ENCODE results near the gene CR1L.
A peak's percentile ranks its signal among the peaks of the same experiment; 100 is the strongest.
"Not testable (repeated sequence)": the region's sequence is repeated elsewhere in the genome, so short reads cannot be mapped to it uniquely, and the experiment has no call there.

The CR1L gene

GRCh38 chr1:207742850-207743555, 98.1 kb downstream of the CR1L start:
- Mint-ChIP-seq H3K36me3 (no peaks in the 10 kb centered on the region), H3K27me3 (no peaks in the 10 kb centered on the region), H3K9me3 (no peaks in the 10 kb centered on the region), H3K27ac (no peak overlapping the region), H3K4me3 (no peak overlapping the region), H3K4me1 (no peaks in the 10 kb centered on the region)
- no peak for ATAC-seq

- Mint-ChIP-seq H3K9me3 (no peaks in the 10 kb centered on the region), H3K27me3 (no peaks in the 10 kb centered on the region), H3K4me3 (no peak overlapping the region), H3K4me1 (peaks cover 3% of the 10 kb centered on the region), H3K36me3 (no peaks in the 10 kb centered on the region), H3K27ac (no peak overlapping the region)
- ATAC-seq, result no peak
Measured at GRCh38 chr1:207744000-207744534, 99.1 kb downstream of the CR1L start.

- Mint-ChIP-seq H3K4me3 (no peak overlapping the region), H3K27ac (no peak overlapping the region), H3K9me3 (no peaks in the 10 kb centered on the region), H3K4me1 (peaks cover 6% of the 10 kb centered on the region), H3K27me3 (no peaks in the 10 kb centered on the region), H3K36me3 (no peaks in the 10 kb centered on the region)
- no peak for ATAC-seq
Measured at GRCh38 chr1:207745285-207745684, 100.4 kb downstream of the CR1L start.

GRCh38 chr1:207745839-207746767, 101.2 kb downstream of the CR1L start:
- Mint-ChIP-seq H3K4me1 (peaks cover 10% of the 10 kb centered on the region), H3K9me3 (no peaks in the 10 kb centered on the region), H3K27me3 (no peaks in the 10 kb centered on the region), H3K27ac (no peak overlapping the region), H3K36me3 (no peaks in the 10 kb centered on the region), H3K4me3 (no peak overlapping the region)
- no peak for ATAC-seq

- peaks cover 22% of the 10 kb centered on the region for H3K4me1 Mint-ChIP-seq
- H3K9me3 Mint-ChIP-seq, result no peaks in the 10 kb centered on the region
- no peaks in the 10 kb centered on the region for H3K27me3 Mint-ChIP-seq
- no peak overlapping the region for H3K27ac Mint-ChIP-seq
- no peaks in the 10 kb centered on the region for H3K36me3 Mint-ChIP-seq
- ATAC-seq, result no peak
- H3K4me3 Mint-ChIP-seq, result no peak overlapping the region
Measured at GRCh38 chr1:207747627-207748492, 102.9 kb downstream of the CR1L start.

- Mint-ChIP-seq H3K27ac (no peak overlapping the region), H3K36me3 (no peaks in the 10 kb centered on the region), H3K4me3 (no peak overlapping the region), H3K4me1 (peaks cover 32% of the 10 kb centered on the region), H3K27me3 (no peaks in the 10 kb centered on the region), H3K9me3 (no peaks in the 10 kb centered on the region)
- ATAC-seq, result no peak
Measured at GRCh38 chr1:207748737-207749528, 104.0 kb downstream of the CR1L start.

- Mint-ChIP-seq H3K4me1 (peaks cover 49% of the 10 kb centered on the region), H3K27ac (peak overlapping the region; percentile 86)
- ATAC-seq, result no peak
Measured at GRCh38 chr1:207750631-207751305, 105.8 kb downstream of the CR1L start.

GRCh38 chr1:207751463-207751789, 106.5 kb downstream of the CR1L start:
- Mint-ChIP-seq H3K4me3 (peak overlapping the region; percentile 95), H3K4me1 (peaks cover 55% of the 10 kb centered on the region), H3K27ac (peak overlapping the region; percentile 86)
- not testable (repeated sequence) for ATAC-seq, H3K36me3 Mint-ChIP-seq, H3K27me3 Mint-ChIP-seq, H3K9me3 Mint-ChIP-seq

More at GRCh38 chr1:207750631-207751305, 105.8 kb downstream of the CR1L start:
- Mint-ChIP-seq H3K9me3 (no peaks in the 10 kb centered on the region), H3K4me3 (peak overlapping the region; percentile 95), H3K36me3 (no peaks in the 10 kb centered on the region), H3K27me3 (no peaks in the 10 kb centered on the region)

GRCh38 chr1:207751790-207752455, 107.0 kb downstream of the CR1L start, which contains the start of gene CD46:
Gene CD46 (plus strand): TSS chr1:207752054. CDS start chr1:207752213, 159 bp downstream.
- no peaks in the 10 kb centered on the region for H3K27me3 Mint-ChIP-seq
- H3K27ac Mint-ChIP-seq, result peak within 1 kb of the TSS; percentile 86
- H3K36me3 Mint-ChIP-seq, result no peaks in the 10 kb centered on the region
- no peaks in the 10 kb centered on the region for H3K9me3 Mint-ChIP-seq
- ATAC-seq, result peak; percentile 99
- peak within 1 kb of the TSS; percentile 95 for H3K4me3 Mint-ChIP-seq
- peaks cover 58% of the 10 kb centered on the region for H3K4me1 Mint-ChIP-seq

GRCh38 chr1:207752456-207752998, 107.6 kb downstream of the CR1L start:
- H3K27me3 Mint-ChIP-seq, result no peaks in the 10 kb centered on the region

GRCh38 chr1:207753611-207754010, 108.7 kb downstream of the CR1L start:
- H3K9me3 Mint-ChIP-seq, result no peaks in the 10 kb centered on the region
- peaks cover 58% of the 10 kb centered on the region for H3K4me1 Mint-ChIP-seq
- H3K36me3 Mint-ChIP-seq, result peaks cover 8% of the 10 kb centered on the region
- no peak for ATAC-seq
- no peak overlapping the region for H3K27ac Mint-ChIP-seq
- no peaks in the 10 kb centered on the region for H3K27me3 Mint-ChIP-seq
- H3K4me3 Mint-ChIP-seq, result no peak overlapping the region

More at GRCh38 chr1:207752456-207752998, 107.6 kb downstream of the CR1L start:
- Mint-ChIP-seq H3K4me1 (peaks cover 58% of the 10 kb centered on the region), H3K36me3 (no peaks in the 10 kb centered on the region), H3K4me3 (peak overlapping the region; percentile 95), H3K9me3 (no peaks in the 10 kb centered on the region), H3K27ac (peak overlapping the region; percentile 86)
- peak; percentile 77 for ATAC-seq

GRCh38 chr1:207754011-207754410, 109.1 kb downstream of the CR1L start:
- Mint-ChIP-seq H3K4me1 (peaks cover 55% of the 10 kb centered on the region), H3K36me3 (peaks cover 12% of the 10 kb centered on the region), H3K9me3 (no peaks in the 10 kb centered on the region), H3K27ac (no peak overlapping the region), H3K4me3 (no peak overlapping the region), H3K27me3 (no peaks in the 10 kb centered on the region)
- no peak for ATAC-seq

Data from stimulated activated memory B cell treated with anti-CD40 and anti-IgM and Interleukin-4, amounts not matched to agents 10 μg/mL and 1 μg/mL and 100 μg/mL, for 72 hours (primary cell).